Naive thymus-derived CD8-positive, alpha-beta T cell (primary cell): ENCODE data around the gene OR10H5. TPM values are rescaled to one million over a fixed set of nuclear protein-coding genes. Genes with fewer than 3 reads are reported as not detected.
"Not testable (repeated sequence)": the region's sequence is repeated elsewhere in the genome, so short reads cannot be mapped to it uniquely, and the experiment has no call there.

Experiments
- ATAC-seq, 2 donors: fragments of 150-1000 bp; cut with Tn5 transposase in 1 of 2; sonication (Bioruptor Pico), chemical (Tn5 transposase) in 1 of 2; 1 replicate in 1 of 2; 2 replicates in 1 of 2; pipeline ENCODE4 v1.10.0; 2021; ENCODE audit warnings: mild to moderate bottlenecking in 2 of 2, moderate library complexity in 2 of 2
- POLR2A ChIA-PET: fragments of 350-600 bp; sonication (Branson Sonifier 250); formaldehyde crosslinking; loops from one replicate; lab custom pipeline; 2021; ENCODE audit warnings: antibody characterized with exemption; lab: Charles Lee
- DNase-seq, 10 donors: peaks; one replicate each; pipeline versions ENCODE4 v3.0.0 to v3.0.0-alpha.2; 2020 to 2022
- H3K27ac Mint-ChIP-seq, 10 donors: one replicate each; pipeline ENCODE4 v1.8.0; 2020 to 2022; ENCODE audit warnings: mild to moderate bottlenecking in 10 of 10, mixed read lengths in 10 of 10, moderate library complexity in 4 of 10, inconsistent platforms in 1 of 10
- H3K27me3 Mint-ChIP-seq, 5 donors: one replicate each; pipeline ENCODE4 v1.8.0; 2021 to 2022; ENCODE audit warnings: mixed read lengths in 5 of 5
- H3K36me3 Mint-ChIP-seq, 3 donors: one replicate each; pipeline ENCODE4 v1.8.0; 2020 to 2022; ENCODE audit warnings: mixed read lengths in 3 of 3, mild to moderate bottlenecking in 2 of 3, inconsistent platforms in 1 of 3
- H3K4me1 Mint-ChIP-seq, 4 donors: one replicate each; pipeline ENCODE4 v1.8.0; 2021 to 2022; ENCODE audit warnings: mixed read lengths in 4 of 4
- H3K4me3 Mint-ChIP-seq, 10 donors: one replicate each; pipeline ENCODE4 v1.8.0; 2020 to 2022; ENCODE audit warnings: mild to moderate bottlenecking in 10 of 10, mixed read lengths in 10 of 10, moderate library complexity in 6 of 10, inconsistent platforms in 1 of 10
- H3K9me3 Mint-ChIP-seq, 9 donors: one replicate each; pipeline ENCODE4 v1.8.0; 2020 to 2022; ENCODE audit warnings: mixed read lengths in 9 of 9, mild to moderate bottlenecking in 3 of 9, inconsistent platforms in 1 of 9, moderate library complexity in 1 of 9
- polyA plus RNA-seq, 3 donors: library from polyadenylated mRNA; unstranded; fragments of 300-500 nt; fragmentation: Illumina TruSeq; gene quantifications; one replicate each; pipeline ENCODE4 v1.2.3, GENCODE V29; 2021
- total RNA-seq, 8 experiments: library from RNA in 2 of 8; stranded (reverse) in 2 of 8; gene quantifications; one replicate each; pipeline ENCODE4 v1.2.3 and lab custom pipeline; 2021 to 2026

OR10H5 gene
- total and polyA plus RNA-seq, 5 experiments from 2014 or later: not detected

DNA sequence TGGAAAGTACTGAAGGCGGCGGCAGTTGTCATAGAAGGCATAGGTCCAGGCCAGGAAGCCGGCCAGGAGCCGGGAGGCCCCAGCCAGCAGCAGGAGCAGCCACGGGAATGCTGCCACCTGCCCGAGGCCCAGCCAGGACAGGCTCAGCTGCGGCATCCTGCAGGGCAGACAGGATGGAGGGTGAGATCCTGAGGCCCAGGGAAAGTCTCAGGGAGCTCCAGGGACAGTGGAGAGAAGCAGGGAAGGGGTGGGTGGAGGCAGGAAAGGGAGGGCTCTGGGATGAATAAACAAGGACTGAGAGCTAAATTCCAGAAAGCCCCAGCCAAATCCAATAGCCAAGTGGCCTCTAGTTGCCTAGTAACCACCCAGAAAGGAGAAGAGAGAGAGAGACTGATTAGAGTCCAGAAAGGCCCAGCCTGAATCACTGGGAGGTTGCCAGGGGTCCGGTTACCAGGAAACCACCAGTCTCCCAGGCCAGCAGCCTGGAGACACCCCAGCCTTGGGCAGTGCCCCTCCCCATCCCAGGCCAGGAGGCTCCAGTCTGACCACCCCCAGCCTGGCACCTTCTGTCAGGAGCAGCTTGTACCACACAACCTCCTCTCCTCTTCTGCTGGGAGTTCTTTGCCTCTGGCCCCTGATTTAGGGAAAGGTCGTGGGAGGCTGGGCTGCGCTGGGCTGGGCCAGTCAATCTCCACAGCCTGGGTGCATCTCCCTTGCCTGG lies 7.5 kb upstream of the OR10H5 start:
- Mint-ChIP-seq H3K27ac (peak overlapping the region in 3 of 10 donors; percentile 22 to 38 (median 34)), H3K4me1 (peaks cover 4 to 19% (median 8%) of the 10 kb centered on the region in 4 donors), H3K27me3 (peaks cover 4 to 24% (median 13%) of the 10 kb centered on the region in 5 donors), H3K36me3 (peaks cover 0 to 4% (median 0%) of the 10 kb centered on the region in 3 donors), H3K4me3 (no peak overlapping the region), H3K9me3 (peaks cover 0 to 1% (median 0%) of the 10 kb centered on the region in 9 donors)
- ATAC-seq: no peak
- DNase-seq: no peak
- POLR2A ChIA-PET: interaction anchor here (0.6 kb wide), 1 partner anchor 431 kb away, joined by 3 read pairs; no protein-coding TSS in a partner anchor

DNA sequence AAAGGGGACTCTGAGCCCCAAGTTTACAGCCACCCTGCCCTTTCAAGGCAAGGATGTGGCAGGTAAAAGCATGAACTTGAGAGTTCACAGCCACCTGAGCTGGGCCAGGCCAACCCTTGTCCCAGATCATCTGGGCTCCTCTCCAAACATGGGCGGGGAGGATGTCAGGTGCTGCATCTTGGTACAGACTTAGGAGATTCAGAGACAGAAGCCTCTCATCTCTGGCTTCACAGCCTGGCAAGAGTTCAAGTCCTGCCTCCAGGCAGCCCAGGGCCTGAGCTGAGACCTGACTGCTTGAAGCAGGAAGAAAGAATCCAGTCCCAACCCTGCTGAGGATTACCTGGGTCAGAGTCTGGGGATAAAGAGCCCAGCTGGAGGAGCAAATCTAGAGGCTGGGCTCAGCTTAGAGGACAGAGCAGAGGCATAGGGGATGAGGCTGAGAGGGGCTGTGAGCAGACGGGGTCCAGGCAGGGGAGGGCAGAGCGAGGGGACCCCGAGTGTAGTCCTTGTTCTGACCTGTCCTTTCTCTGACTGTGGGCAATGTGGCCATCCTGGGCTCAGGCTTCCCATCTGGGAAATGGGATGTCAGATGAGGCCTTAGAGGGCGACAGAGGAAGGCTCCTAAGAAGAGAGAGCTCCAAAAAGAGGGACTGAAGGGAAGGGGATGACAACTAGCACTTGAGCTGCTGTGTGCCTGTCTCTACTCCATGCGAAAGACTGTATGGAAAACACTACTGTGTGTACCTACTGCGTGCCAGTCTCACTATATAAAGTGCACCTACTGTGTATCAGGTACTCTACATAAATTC lies 6.6 kb upstream of the OR10H5 start:
- peak in 1 of 2 donors; percentile 46 for ATAC-seq
- H3K27ac Mint-ChIP-seq: peak overlapping the region in 5 of 10 donors; percentile 6 to 82 (median 52)

GRCh38 chr19:15781661-15782060 lies 5.8 kb upstream of the OR10H5 start:
- H3K4me1 Mint-ChIP-seq: peaks cover 4 to 19% (median 8%) of the 10 kb centered on the region in 4 donors
- no peak overlapping the region for H3K4me3 Mint-ChIP-seq
- ATAC-seq (no peak), DNase-seq (no peak)
- no peaks in the 10 kb centered on the region for H3K36me3 Mint-ChIP-seq
- no peak overlapping the region for H3K27ac Mint-ChIP-seq
- POLR2A ChIA-PET: no interaction called here
- H3K27me3 Mint-ChIP-seq: peaks cover 0 to 9% (median 1%) of the 10 kb centered on the region in 5 donors
- H3K9me3 Mint-ChIP-seq: peaks cover 0 to 1% (median 0%) of the 10 kb centered on the region in 9 donors

More for the DNA sequence above, 6.6 kb upstream of the OR10H5 start:
- POLR2A ChIA-PET: interaction anchor here (0.6 kb wide), 1 partner anchor 430 kb away, joined by 3 read pairs; no protein-coding TSS in a partner anchor
- peaks cover 0 to 1% (median 0%) of the 10 kb centered on the region in 9 donors for H3K9me3 Mint-ChIP-seq
- peaks cover 4 to 19% (median 8%) of the 10 kb centered on the region in 4 donors for H3K4me1 Mint-ChIP-seq
- H3K36me3 Mint-ChIP-seq: no peaks in the 10 kb centered on the region
- peaks cover 2 to 15% (median 8%) of the 10 kb centered on the region in 5 donors for H3K27me3 Mint-ChIP-seq
- DNase-seq: peak in 2 of 10 donors; percentile 1
- no peak overlapping the region for H3K4me3 Mint-ChIP-seq

GRCh38 chr19:15782211-15782610 lies 5.2 kb upstream of the OR10H5 start:
- no peak overlapping the region for H3K27ac Mint-ChIP-seq
- POLR2A ChIA-PET: no interaction called here

DNA sequence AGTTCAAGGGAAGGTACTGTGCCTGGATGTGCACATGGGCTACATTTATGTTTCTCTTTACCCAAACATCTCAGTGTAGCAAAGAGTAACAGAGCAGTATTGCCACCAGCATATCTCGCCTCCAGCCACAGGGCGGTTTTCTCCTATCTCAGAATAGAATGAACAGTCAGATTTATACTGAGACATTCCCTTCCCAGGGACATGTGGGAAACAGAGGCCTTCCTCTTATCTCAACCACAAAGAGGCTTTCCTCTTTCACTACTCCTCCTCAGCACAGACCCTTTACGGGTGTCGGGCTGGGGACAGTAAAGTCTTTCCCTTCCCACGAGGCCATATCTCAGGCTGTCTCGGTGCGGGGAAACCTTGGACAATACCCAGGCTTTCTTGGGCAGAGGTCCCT lies 4.6 kb upstream of the OR10H5 start:
- DNase-seq, H3K36me3 Mint-ChIP-seq, H3K27ac Mint-ChIP-seq, POLR2A ChIA-PET, ATAC-seq, H3K9me3 Mint-ChIP-seq, H3K4me3 Mint-ChIP-seq: not testable (repeated sequence)
- H3K27me3 Mint-ChIP-seq: peaks cover 0 to 14% (median 6%) of the 10 kb centered on the region in 5 donors
- peaks cover 4 to 19% (median 8%) of the 10 kb centered on the region in 4 donors for H3K4me1 Mint-ChIP-seq

More at GRCh38 chr19:15782211-15782610, 5.2 kb upstream of the OR10H5 start:
- Mint-ChIP-seq H3K27me3 (peaks cover 0 to 14% (median 3%) of the 10 kb centered on the region in 5 donors), H3K9me3 (peaks cover 0 to 1% (median 0%) of the 10 kb centered on the region in 9 donors), H3K4me3 (no peak overlapping the region), H3K4me1 (peaks cover 4 to 19% (median 8%) of the 10 kb centered on the region in 4 donors), H3K36me3 (no peaks in the 10 kb centered on the region)
- ATAC-seq (no peak), DNase-seq (no peak)

GRCh38 chr19:15788594-15789270 lies 1.3 kb downstream of the OR10H5 start:
- POLR2A ChIA-PET: interaction anchor here (0.5 to 1.2 kb wide), 2 partner anchors 48 to 484 kb away, joined by 3 to 4 read pairs; no protein-coding TSS in a partner anchor
- no peak for DNase-seq
- peaks cover 9 to 40% (median 26%) of the 10 kb centered on the region in 5 donors for H3K27me3 Mint-ChIP-seq
- ATAC-seq: no peak
- no peaks in the 10 kb centered on the region for H3K36me3 Mint-ChIP-seq
- H3K4me3 Mint-ChIP-seq: no peak overlapping the region
- H3K9me3 Mint-ChIP-seq: no peaks in the 10 kb centered on the region
- no peak overlapping the region for H3K27ac Mint-ChIP-seq
- peaks cover 0 to 4% (median 0%) of the 10 kb centered on the region in 4 donors for H3K4me1 Mint-ChIP-seq

DNA sequence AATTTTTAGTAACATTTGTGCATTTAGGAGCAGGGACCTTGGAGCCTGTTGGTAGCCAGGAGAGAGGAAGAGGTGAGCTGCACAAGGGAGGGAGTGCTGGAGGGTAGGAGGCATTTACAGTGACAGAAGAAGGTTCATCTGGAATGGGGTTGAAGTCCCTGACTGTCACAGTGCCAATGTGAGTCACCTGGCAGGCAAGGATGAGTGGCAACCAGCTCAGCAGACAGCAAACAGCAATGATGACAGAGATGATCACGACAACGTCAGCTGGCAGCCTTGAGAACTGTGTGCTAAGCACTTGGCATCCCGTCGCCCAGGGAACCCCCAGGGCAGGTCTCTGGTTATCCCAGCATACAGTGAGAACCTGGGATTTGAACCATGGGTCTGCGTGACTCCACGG lies 2.6 kb downstream of the OR10H5 start:
- Mint-ChIP-seq H3K4me1 (peaks cover 0 to 4% (median 0%) of the 10 kb centered on the region in 4 donors), H3K4me3 (no peak overlapping the region), H3K27ac (peak overlapping the region in 2 of 10 donors; percentile 5 to 72), H3K9me3 (no peaks in the 10 kb centered on the region), H3K27me3 (peaks cover 8 to 53% (median 32%) of the 10 kb centered on the region in 5 donors), H3K36me3 (peaks cover 0 to under 1% (median 0%) of the 10 kb centered on the region in 3 donors)
- no peak for DNase-seq
- no peak for ATAC-seq
- POLR2A ChIA-PET: interaction anchor here (1.2 kb wide), 1 partner anchor 46 kb away, joined by 4 read pairs; no protein-coding TSS in a partner anchor

DNA sequence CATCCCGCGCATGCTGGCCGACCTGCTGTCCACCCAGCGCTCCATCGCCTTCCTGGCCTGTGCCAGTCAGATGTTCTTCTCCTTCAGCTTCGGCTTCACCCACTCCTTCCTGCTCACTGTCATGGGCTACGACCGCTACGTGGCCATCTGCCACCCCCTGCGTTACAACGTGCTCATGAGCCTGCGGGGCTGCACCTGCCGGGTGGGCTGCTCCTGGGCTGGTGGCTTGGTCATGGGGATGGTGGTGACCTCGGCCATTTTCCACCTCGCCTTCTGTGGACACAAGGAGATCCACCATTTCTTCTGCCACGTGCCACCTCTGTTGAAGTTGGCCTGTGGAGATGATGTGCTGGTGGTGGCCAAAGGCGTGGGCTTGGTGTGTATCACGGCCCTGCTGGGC lies 6.8 kb downstream of the OR10H5 start:
- H3K4me3 Mint-ChIP-seq, H3K36me3 Mint-ChIP-seq, POLR2A ChIA-PET, H3K4me1 Mint-ChIP-seq, ATAC-seq, DNase-seq, H3K9me3 Mint-ChIP-seq: not testable (repeated sequence)
- peak overlapping the region in 2 of 10 donors; percentile 62 to 66 for H3K27ac Mint-ChIP-seq
- peaks cover 8 to 47% (median 29%) of the 10 kb centered on the region in 5 donors for H3K27me3 Mint-ChIP-seq

DNA sequence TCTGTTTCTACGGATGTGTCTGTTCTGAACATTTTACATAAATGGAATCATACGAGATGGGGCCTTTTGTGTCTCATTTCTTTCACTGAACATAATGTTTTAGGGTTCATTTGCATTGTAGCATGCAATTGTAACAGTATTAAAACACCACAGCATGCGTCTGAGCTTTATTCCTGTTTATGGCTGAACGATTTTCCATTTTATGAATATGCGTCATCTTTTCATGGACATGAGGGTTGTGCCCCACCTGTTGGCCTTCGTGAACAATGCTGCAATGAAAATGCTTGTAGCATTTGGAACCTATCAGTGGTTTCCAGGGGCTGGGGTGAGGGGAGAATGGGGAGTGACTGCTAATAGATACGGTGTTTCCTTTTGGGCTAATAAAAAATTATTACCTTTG lies 22.9 kb downstream of the OR10H5 start:
- ATAC-seq: no peak
- H3K27ac Mint-ChIP-seq: no peak overlapping the region
- H3K4me1 Mint-ChIP-seq: peaks cover 13 to 29% (median 17%) of the 10 kb centered on the region in 4 donors
- POLR2A ChIA-PET: no interaction called here
- no peaks in the 10 kb centered on the region for H3K9me3 Mint-ChIP-seq
- no peak overlapping the region for H3K4me3 Mint-ChIP-seq
- no peak for DNase-seq
- H3K36me3 Mint-ChIP-seq: no peaks in the 10 kb centered on the region
- H3K27me3 Mint-ChIP-seq: peaks cover 0 to 36% (median 8%) of the 10 kb centered on the region in 5 donors

DNA sequence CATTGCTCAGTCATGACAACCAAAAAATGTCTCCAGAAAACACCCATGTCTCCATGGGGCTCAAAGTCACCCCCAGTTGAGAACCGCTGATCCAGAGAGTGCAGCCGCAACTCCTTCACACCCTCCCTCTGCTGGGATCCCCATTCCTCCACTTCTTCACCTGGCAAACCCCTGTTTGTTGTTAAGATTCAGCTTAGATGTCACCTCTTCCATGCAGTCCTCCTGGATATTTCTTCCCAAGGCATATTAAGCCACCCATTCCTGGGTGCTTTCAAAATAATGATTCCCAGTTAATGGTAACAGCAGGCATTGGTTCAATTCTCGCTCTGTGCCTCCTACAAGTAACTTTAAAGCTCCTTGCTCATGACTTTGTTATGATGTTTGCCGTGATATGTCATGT lies 24.0 kb downstream of the OR10H5 start:
- DNase-seq: no peak
- H3K27ac Mint-ChIP-seq: peak overlapping the region in 1 of 10 donors; percentile 90

GRCh38 chr19:15812060-15812722 lies 24.7 kb downstream of the OR10H5 start:
- DNase-seq (peak in 9 of 10 donors; percentile 21 to 74 (median 42)), ATAC-seq (peak; percentile 82 to 85)
- peaks cover 13 to 29% (median 17%) of the 10 kb centered on the region in 4 donors for H3K4me1 Mint-ChIP-seq
- peak overlapping the region in 5 of 10 donors; percentile 21 to 90 (median 80) for H3K27ac Mint-ChIP-seq
- peaks cover 0 to 32% (median 7%) of the 10 kb centered on the region in 5 donors for H3K27me3 Mint-ChIP-seq
- H3K36me3 Mint-ChIP-seq: no peaks in the 10 kb centered on the region
- no peaks in the 10 kb centered on the region for H3K9me3 Mint-ChIP-seq
- H3K4me3 Mint-ChIP-seq: peak overlapping the region in 4 of 10 donors; percentile 6 to 69 (median 54)
- POLR2A ChIA-PET: interaction anchor here (2.0 kb wide), 1 partner anchor 25 kb away, joined by 8 read pairs; no protein-coding TSS in a partner anchor

More for the DNA sequence above, 24.0 kb downstream of the OR10H5 start:
- POLR2A ChIA-PET: interaction anchor here (2.0 kb wide), 1 partner anchor 25 kb away, joined by 8 read pairs; no protein-coding TSS in a partner anchor
- Mint-ChIP-seq H3K4me3 (no peak overlapping the region), H3K9me3 (no peaks in the 10 kb centered on the region), H3K36me3 (no peaks in the 10 kb centered on the region), H3K27me3 (peaks cover 0 to 36% (median 8%) of the 10 kb centered on the region in 5 donors), H3K4me1 (peaks cover 13 to 29% (median 17%) of the 10 kb centered on the region in 4 donors)
- no peak for ATAC-seq
